HUES6 (cell line): ENCODE data around the gene KRTAP22-1.

ENCODE experiments used
- H3K27ac ChIP-seq: 2 replicates; pipeline ENCODE4 v1.7.0; 2013; ENCODE audit warnings: low read depth, mild to moderate bottlenecking, low read length, inconsistent platforms
- H3K27me3 ChIP-seq: 2 replicates; pipeline ENCODE4 v1.6.1; 2013; ENCODE audit warnings: low read length; ENCODE audit not compliant: control insufficient read depth, insufficient read depth
- H3K36me3 ChIP-seq: 2 replicates; pipeline ENCODE4 v1.6.1; 2013; ENCODE audit warnings: low read length; ENCODE audit not compliant: control insufficient read depth, insufficient read depth
- H3K4me1 ChIP-seq: 2 replicates; pipeline ENCODE4 v1.6.1; 2013; ENCODE audit warnings: low read length; ENCODE audit not compliant: control insufficient read depth, insufficient read depth
- H3K4me3 ChIP-seq: 2 replicates; pipeline ENCODE4 v1.5.1; 2013; ENCODE audit warnings: low read depth, low read length
- H3K9ac ChIP-seq: one replicate; pipeline ENCODE4 v1.6.1; 2013; ENCODE audit warnings: mild to moderate bottlenecking, low read length
- H3K9me3 ChIP-seq: 2 replicates; pipeline ENCODE4 v1.6.1; 2013; ENCODE audit warnings: low read depth, low read length; ENCODE audit not compliant: control insufficient read depth, insufficient read depth

Gene KRTAP22-1

DNA sequence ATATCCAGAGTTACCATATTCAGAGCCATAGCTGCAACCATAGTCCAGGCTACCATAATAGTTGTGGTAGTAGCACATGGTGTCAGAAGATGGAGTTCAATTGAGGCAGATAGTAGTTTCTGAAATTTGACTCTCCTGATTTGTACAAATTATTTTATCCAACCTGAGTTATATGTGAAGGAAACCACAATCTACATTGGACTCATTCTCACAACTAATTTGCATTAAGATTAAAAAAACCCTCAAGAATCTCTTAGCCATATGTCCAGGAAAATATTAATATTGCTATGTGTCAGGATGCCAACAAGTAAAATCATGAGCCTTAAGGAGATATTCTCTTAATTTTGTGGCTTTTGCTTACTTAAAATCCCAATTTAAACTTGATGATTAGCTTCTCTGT lies 10.6 kb upstream of the KRTAP22-1 start, which contains the start of gene KRTAP22-2:
Gene KRTAP22-2, minus strand, starts transcription at position 101 of the 400 bp plus-strand sequence.
- Histone ChIP-seq H3K27me3 (no peaks in the 10 kb centered on the region), H3K9ac (no peak within 1 kb of the TSS), H3K9me3 (no peaks in the 10 kb centered on the region), H3K27ac (no peak within 1 kb of the TSS), H3K4me1 (no peaks in the 10 kb centered on the region), H3K4me3 (no peak within 1 kb of the TSS), H3K36me3 (no peaks in the 10 kb centered on the region)

DNA sequence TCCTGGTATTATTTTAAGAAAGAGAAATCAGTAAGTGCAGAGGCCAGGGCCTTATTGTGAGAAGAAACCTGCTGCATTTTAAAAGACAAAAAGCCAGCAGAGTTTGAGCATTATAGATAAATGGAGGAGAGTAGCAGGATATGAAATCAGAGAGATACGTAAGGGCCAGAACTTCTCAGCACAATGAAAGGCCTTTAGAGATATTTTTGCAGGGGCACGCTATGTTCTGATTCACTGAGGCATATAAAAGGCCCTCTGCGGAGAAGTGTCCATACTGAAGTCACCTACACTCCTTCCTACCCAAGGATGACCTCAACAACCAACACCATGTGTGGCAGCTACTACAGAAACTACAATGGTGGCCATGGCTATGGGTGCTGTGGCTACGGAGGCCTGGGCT lies 8.7 kb upstream of the KRTAP22-1 start, which contains the start of gene KRTAP6-3:
Gene KRTAP6-3, plus strand, starts transcription at position 301 of the 400 bp plus-strand sequence. Its CDS starts 6 bp downstream, at position 307.
- Histone ChIP-seq H3K27ac (no peak within 1 kb of the TSS), H3K36me3 (no peaks in the 10 kb centered on the region), H3K4me3 (no peak within 1 kb of the TSS), H3K27me3 (no peaks in the 10 kb centered on the region), H3K4me1 (no peaks in the 10 kb centered on the region), H3K9ac (no peak within 1 kb of the TSS), H3K9me3 (no peaks in the 10 kb centered on the region)

DNA sequence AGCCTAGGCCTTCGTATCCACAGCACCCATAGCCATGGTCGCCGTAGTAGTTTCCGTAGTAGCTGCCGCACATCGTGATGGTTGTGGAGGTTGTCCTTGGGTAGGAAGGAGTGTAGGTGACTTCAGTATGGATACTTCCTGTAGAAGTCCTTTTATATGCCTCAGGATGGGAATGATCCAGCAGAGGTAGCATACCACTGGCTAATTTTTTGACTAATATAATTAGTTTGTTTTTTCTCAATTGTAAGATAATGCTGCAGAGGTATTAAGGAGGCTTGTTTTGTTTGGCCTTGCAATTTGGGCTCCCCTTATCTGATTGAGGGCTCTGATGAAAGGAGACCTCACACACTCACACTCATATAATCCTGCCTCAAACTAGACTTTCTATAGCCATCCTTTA lies 2.1 kb upstream of the KRTAP22-1 start, which contains the start of gene KRTAP6-2:
Gene KRTAP6-2, minus strand, starts transcription at position 101 of the 400 bp plus-strand sequence. Its CDS starts 28 bp downstream, at position 73.
- no peaks in the 10 kb centered on the region for H3K4me1 ChIP-seq
- no peaks in the 10 kb centered on the region for H3K9me3 ChIP-seq
- no peak within 1 kb of the TSS for H3K9ac ChIP-seq
- no peak within 1 kb of the TSS for H3K4me3 ChIP-seq
- no peak within 1 kb of the TSS for H3K27ac ChIP-seq
- H3K36me3 ChIP-seq = no peaks in the 10 kb centered on the region
- no peaks in the 10 kb centered on the region for H3K27me3 ChIP-seq

- H3K4me1 ChIP-seq = no peaks in the 10 kb centered on the region
- no peaks in the 10 kb centered on the region for H3K9me3 ChIP-seq
- H3K27ac ChIP-seq = no peak overlapping the region
- H3K27me3 ChIP-seq = no peaks in the 10 kb centered on the region
- no peaks in the 10 kb centered on the region for H3K36me3 ChIP-seq
- H3K4me3 ChIP-seq = no peak overlapping the region
- no peak overlapping the region for H3K9ac ChIP-seq
Measured at GRCh38 chr21:30605968-30606367, 5.1 kb downstream of the KRTAP22-1 start.

GRCh38 chr21:30612132-30612531 lies 11.2 kb downstream of the KRTAP22-1 start:
- no peaks in the 10 kb centered on the region for H3K4me1 ChIP-seq
- no peak overlapping the region for H3K4me3 ChIP-seq
- H3K27me3 ChIP-seq = no peaks in the 10 kb centered on the region
- peaks cover 2% of the 10 kb centered on the region; the same call in 1 of the 2 replicates for H3K9me3 ChIP-seq
- no peak overlapping the region for H3K9ac ChIP-seq
- H3K36me3 ChIP-seq = no peaks in the 10 kb centered on the region
- no peak overlapping the region for H3K27ac ChIP-seq

- no peaks in the 10 kb centered on the region for H3K27me3 ChIP-seq
- no peaks in the 10 kb centered on the region for H3K36me3 ChIP-seq
- peaks cover 2% of the 10 kb centered on the region; the same call in 1 of the 2 replicates for H3K9me3 ChIP-seq
- no peak within 1 kb of the TSS for H3K27ac ChIP-seq
- no peak within 1 kb of the TSS for H3K9ac ChIP-seq
- H3K4me1 ChIP-seq = no peaks in the 10 kb centered on the region
- H3K4me3 ChIP-seq = no peak within 1 kb of the TSS
Measured at GRCh38 chr21:30613836-30614235, 12.9 kb downstream of the KRTAP22-1 start, which contains the start of gene KRTAP6-1. Gene KRTAP6-1 (minus strand): TSS chr21:30613930. CDS start chr21:30613904, 26 bp downstream.

GRCh38 chr21:30615199-30615598 lies 14.3 kb downstream of the KRTAP22-1 start:
- Histone ChIP-seq H3K4me1 (no peaks in the 10 kb centered on the region), H3K9me3 (peaks cover 2% of the 10 kb centered on the region; the same call in 1 of the 2 replicates), H3K27ac (no peak overlapping the region), H3K36me3 (no peaks in the 10 kb centered on the region), H3K4me3 (no peak overlapping the region), H3K27me3 (no peaks in the 10 kb centered on the region), H3K9ac (no peak overlapping the region)

DNA sequence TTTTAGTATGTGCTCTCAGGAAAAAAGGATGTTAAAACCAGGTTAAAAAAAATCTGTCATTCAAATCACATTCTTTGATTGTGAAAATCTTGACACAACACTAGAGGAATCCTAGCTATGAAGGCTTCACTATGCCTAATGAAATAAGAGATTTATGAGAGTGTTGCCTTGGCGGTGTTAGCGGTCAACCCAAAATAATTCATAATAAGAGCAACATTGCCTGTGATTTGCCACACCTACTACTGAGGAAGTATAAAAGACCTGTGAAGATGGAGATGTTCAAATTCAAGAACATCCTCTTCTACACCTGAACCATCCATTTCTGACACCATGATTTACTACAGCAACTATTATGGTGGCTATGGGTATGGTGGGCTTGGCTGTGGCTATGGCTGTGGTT lies 15.2 kb downstream of the KRTAP22-1 start, which contains the start of gene KRTAP20-1:
Gene KRTAP20-1, plus strand, starts transcription at position 301 of the 400 bp plus-strand sequence. Its CDS starts 30 bp downstream, at position 331.
- H3K9me3 ChIP-seq = peaks cover 2% of the 10 kb centered on the region; the same call in 1 of the 2 replicates
- H3K4me1 ChIP-seq = no peaks in the 10 kb centered on the region
- H3K27ac ChIP-seq = no peak within 1 kb of the TSS
- H3K4me3 ChIP-seq = no peak within 1 kb of the TSS
- no peaks in the 10 kb centered on the region for H3K27me3 ChIP-seq
- H3K36me3 ChIP-seq = no peaks in the 10 kb centered on the region
- H3K9ac ChIP-seq = no peak within 1 kb of the TSS

- Histone ChIP-seq H3K9ac (no peak overlapping the region), H3K9me3 (peaks cover 4% of the 10 kb centered on the region), H3K4me3 (no peak overlapping the region), H3K27me3 (no peaks in the 10 kb centered on the region), H3K36me3 (no peaks in the 10 kb centered on the region), H3K4me1 (no peaks in the 10 kb centered on the region), H3K27ac (no peak overlapping the region)
Measured at GRCh38 chr21:30620080-30620479, 19.2 kb downstream of the KRTAP22-1 start.

DNA sequence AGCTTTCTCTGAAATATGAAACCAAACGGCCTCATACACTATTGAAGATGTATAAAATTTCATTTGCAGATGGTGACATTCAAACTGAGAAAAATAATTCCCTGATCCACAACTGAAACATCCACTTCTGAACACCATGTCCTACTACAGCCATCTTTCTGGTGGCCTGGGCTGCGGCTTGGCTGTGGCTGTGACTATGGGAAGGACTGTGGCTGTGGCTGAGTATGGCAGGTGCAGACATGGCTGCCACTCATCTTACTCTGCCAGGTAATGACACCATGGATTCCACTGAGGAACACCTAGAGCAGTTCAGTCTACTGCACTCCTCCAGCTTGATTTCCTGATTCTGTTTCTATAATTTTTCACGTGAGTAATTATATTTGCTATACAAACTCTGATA lies 19.6 kb downstream of the KRTAP22-1 start, which contains the start of gene KRTAP20-4:
Gene KRTAP20-4, plus strand, starts transcription at position 106 of the 400 bp plus-strand sequence.
- Histone ChIP-seq H3K36me3 (no peaks in the 10 kb centered on the region), H3K9me3 (peaks cover 7% of the 10 kb centered on the region), H3K4me1 (peaks cover 3% of the 10 kb centered on the region; the same call in 1 of the 2 replicates), H3K27ac (no peak within 1 kb of the TSS), H3K27me3 (no peaks in the 10 kb centered on the region), H3K4me3 (no peak within 1 kb of the TSS), H3K9ac (no peak within 1 kb of the TSS)

- no peak overlapping the region for H3K27ac ChIP-seq
- no peaks in the 10 kb centered on the region for H3K27me3 ChIP-seq
- no peak overlapping the region for H3K9ac ChIP-seq
- peaks cover 3% of the 10 kb centered on the region; the same call in 1 of the 2 replicates for H3K4me1 ChIP-seq
- H3K4me3 ChIP-seq = no peak overlapping the region
- peaks cover 7% of the 10 kb centered on the region for H3K9me3 ChIP-seq
- no peaks in the 10 kb centered on the region for H3K36me3 ChIP-seq
Measured at GRCh38 chr21:30623362-30623761, 22.5 kb downstream of the KRTAP22-1 start.
